Colonic mucosa (tissue), 4 donors: ENCODE data around the gene SLC25A45. TPM values are rescaled to one million over a fixed set of nuclear protein-coding genes. Genes with fewer than 3 reads are reported as not detected.

Experiments used
- DNase-seq: peaks from one replicate; pipeline ENCODE4 v3.0.0-alpha.2; 2020
- H3K27ac ChIP-seq: fragments of 200-600 bp; one replicate; pipeline ENCODE4 v1.8.0; 2021
- H3K27me3 ChIP-seq: fragments of 200-600 bp; one replicate; pipeline ENCODE4 v1.8.0; 2021
- H3K36me3 ChIP-seq: fragments of 200-600 bp; one replicate; pipeline ENCODE4 v1.8.0; 2021
- H3K4me1 ChIP-seq: fragments of 200-600 bp; one replicate; pipeline ENCODE4 v1.8.0; 2021; ENCODE audit warnings: mild to moderate bottlenecking
- H3K4me3 ChIP-seq: fragments of 200-600 bp; one replicate; pipeline ENCODE4 v1.8.0; 2021
- H3K9ac ChIP-seq, 2 donors: one replicate each; pipeline ENCODE4 v1.7.0; 2013; ENCODE audit warnings: control low read depth in 2 of 2, low read depth in 2 of 2, low read length in 2 of 2
- H3K9me3 ChIP-seq: fragments of 200-600 bp; one replicate; pipeline ENCODE4 v1.8.0; 2021
- intact Hi-C: fragments of 100-400 bp; cut with DNase I; formaldehyde crosslinking; loops from one replicate; pipeline ENCODE4 v1.14.1; 2022
- total RNA-seq, 2 donors: library from RNA; stranded (reverse); fragmentation: NEBNext Ultra II Directional in 1 of 2; extraction: Animal tissue kit (Norgen Biotek cat#: 25700) in 1 of 2; gene quantifications; one replicate each; pipeline ENCODE4 v1.2.1, GENCODE V29; 2021
- TF ChIP-seq, protein P1 (sequence below): fragments of 200-600 bp; IDR thresholded peaks from one replicate; pipeline ENCODE4 v1.8.0; 2022; ENCODE audit warnings: antibody characterized with exemption, mild to moderate bottlenecking
- donor health status: healthy.
- donor health status: DM: no; HTN: no; CAD: no.
- donor health status: DM: no; HTN: no; CAD: no.

The SLC25A45 gene, protein sequence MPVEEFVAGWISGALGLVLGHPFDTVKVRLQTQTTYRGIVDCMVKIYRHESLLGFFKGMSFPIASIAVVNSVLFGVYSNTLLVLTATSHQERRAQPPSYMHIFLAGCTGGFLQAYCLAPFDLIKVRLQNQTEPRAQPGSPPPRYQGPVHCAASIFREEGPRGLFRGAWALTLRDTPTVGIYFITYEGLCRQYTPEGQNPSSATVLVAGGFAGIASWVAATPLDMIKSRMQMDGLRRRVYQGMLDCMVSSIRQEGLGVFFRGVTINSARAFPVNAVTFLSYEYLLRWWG
- 1 to 10 TPM; 4.4 to 6.9 TPM for total RNA-seq

DNA sequence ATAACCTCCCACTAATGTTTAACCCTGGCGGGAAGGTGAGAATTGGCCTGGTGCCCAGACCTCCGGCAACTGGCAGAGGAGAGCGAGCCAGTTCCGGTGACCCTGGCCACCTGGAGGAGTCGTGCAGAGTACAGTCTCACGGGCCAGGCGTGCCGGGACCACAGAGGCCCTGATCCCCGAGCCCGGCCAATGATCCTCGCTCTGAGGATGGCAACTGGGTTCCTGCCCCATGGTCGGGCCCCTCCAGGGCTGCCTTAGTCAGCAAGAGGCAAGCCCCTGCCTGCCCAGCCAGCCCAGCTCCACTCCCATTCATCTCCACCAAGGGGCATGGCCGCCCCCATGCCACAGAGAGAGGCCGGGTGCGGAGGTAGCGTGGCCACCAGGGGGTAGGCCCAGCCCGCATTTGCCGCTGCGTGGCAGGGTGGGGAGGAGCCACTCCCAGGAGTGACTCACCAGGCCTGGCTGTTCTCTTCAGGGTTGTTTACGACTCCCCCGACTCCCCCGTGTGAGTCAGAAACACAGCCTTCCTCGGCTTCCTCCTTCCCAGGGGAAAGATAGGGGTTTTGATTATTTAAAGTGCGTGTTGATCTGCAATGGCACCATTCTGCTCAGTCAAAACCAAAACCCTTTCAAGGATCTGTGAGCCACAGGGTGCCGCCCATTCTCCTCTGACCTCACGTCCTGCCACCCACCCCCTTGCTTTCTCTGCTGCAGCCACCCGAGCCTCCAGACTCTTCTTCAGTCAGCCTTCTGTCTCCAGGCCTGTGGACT, at the start of gene SLC25A45:
Gene SLC25A45, minus strand, starts transcription at position 614 of the 771 bp plus-strand sequence. CDS start 695 bp downstream, outside the sequence.
- DNase-seq: peak; percentile 93
- H3K36me3 ChIP-seq: no peaks in the 10 kb centered on the region
- peaks cover 9% of the 10 kb centered on the region for H3K4me1 ChIP-seq
- H3K27me3 ChIP-seq: no peaks in the 10 kb centered on the region
- intact Hi-C loops: loop anchor here (5.0 kb wide), 1 partner anchor 35 kb away; no protein-coding TSS in a partner anchor
- H3K4me3 ChIP-seq: peak within 1 kb of the TSS; percentile 29
- peak within 1 kb of the TSS; percentile 98 for H3K27ac ChIP-seq
- peak within 1 kb of the TSS; percentile 90 to 95 for H3K9ac ChIP-seq
- TF ChIP-seq, protein P1, sequence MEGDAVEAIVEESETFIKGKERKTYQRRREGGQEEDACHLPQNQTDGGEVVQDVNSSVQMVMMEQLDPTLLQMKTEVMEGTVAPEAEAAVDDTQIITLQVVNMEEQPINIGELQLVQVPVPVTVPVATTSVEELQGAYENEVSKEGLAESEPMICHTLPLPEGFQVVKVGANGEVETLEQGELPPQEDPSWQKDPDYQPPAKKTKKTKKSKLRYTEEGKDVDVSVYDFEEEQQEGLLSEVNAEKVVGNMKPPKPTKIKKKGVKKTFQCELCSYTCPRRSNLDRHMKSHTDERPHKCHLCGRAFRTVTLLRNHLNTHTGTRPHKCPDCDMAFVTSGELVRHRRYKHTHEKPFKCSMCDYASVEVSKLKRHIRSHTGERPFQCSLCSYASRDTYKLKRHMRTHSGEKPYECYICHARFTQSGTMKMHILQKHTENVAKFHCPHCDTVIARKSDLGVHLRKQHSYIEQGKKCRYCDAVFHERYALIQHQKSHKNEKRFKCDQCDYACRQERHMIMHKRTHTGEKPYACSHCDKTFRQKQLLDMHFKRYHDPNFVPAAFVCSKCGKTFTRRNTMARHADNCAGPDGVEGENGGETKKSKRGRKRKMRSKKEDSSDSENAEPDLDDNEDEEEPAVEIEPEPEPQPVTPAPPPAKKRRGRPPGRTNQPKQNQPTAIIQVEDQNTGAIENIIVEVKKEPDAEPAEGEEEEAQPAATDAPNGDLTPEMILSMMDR: peak; percentile 68
- H3K9me3 ChIP-seq: no peaks in the 10 kb centered on the region

DNA sequence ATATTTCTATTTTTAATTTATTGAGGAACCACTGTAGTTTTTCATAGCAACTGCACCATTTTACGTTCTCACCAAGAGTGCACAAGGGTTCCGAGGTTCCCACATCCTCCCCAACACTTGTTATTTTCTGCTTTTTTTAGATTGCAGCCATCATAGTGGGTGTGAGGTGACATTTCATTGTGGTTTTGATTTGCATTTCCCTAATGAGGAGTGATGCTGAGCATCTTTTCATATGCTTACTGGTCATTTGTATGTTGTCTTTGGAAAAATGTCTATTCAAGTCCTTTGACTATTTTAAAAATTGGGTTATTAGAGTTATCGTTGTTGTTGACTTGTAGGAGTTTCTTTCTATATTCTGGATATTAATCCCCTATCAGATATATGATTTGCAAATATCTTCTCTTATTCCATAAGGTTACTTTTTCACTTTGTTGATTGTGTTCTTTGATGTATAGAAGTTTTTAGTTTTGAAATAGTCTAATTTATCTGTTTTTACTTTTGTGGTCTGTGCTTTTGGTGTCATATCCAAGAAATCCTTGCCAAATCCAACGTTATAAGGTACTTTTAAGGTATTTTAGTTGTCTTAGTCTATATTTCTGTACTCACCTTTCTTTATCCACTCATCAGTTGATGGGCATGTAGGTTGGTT, 49.1 kb upstream of the SLC25A45 start:
- no peak overlapping the region for H3K9ac ChIP-seq
- H3K4me3 ChIP-seq: no peak overlapping the region
- no peaks in the 10 kb centered on the region for H3K9me3 ChIP-seq
- H3K27ac ChIP-seq: peak overlapping the region; percentile 100
- TF ChIP-seq, protein P1: no peak
- intact Hi-C loops: no loop called here
- no peak for DNase-seq
- peaks cover 5% of the 10 kb centered on the region for H3K4me1 ChIP-seq
- H3K36me3 ChIP-seq: no peaks in the 10 kb centered on the region
- no peaks in the 10 kb centered on the region for H3K27me3 ChIP-seq

DNA sequence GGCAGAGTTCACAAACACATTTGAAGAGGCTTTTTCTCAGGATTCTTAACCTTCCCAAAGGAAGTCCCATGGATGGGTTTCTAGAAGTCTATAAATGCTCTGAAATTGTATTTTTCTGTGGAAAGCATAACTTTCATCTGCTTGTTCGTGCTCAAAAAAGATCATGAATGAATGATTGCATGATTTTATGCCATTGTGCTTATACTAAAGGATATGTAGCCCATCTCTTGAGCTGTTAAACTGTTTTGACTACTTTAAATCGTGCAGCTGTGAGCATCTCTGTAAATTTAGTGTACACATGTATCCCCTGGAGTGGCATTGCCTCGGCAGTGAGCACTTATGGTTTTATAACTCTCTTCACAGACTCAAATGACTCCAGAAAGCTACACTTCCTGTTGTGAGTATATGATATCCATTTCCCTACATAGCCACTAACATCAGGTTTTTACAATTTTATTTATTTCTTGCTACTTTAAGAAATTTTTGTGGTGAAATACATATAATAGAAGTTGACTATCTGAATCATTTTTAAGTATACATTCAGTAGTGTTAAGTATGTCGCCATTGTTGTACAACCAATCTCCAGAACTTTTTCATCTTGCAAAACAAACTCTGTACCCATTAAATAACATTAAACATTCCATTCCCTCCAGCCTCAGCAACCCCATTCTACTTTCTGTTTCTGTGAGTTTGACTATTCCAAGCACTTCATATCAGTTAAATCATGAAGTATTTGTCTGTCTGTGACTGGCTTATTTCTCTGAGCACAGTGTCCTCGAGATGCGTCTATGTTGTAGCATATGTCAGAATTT, 48.2 kb upstream of the SLC25A45 start:
- H3K4me1 ChIP-seq: peaks cover 5% of the 10 kb centered on the region
- H3K27ac ChIP-seq: peak overlapping the region; percentile 100
- peak overlapping the region in 1 of 2 donors; percentile 100 for H3K9ac ChIP-seq
- no peaks in the 10 kb centered on the region for H3K27me3 ChIP-seq
- H3K9me3 ChIP-seq: no peaks in the 10 kb centered on the region
- intact Hi-C loops: no loop called here
- DNase-seq: no peak
- H3K4me3 ChIP-seq: no peak overlapping the region
- no peaks in the 10 kb centered on the region for H3K36me3 ChIP-seq
- TF ChIP-seq, protein P1: no peak

DNA sequence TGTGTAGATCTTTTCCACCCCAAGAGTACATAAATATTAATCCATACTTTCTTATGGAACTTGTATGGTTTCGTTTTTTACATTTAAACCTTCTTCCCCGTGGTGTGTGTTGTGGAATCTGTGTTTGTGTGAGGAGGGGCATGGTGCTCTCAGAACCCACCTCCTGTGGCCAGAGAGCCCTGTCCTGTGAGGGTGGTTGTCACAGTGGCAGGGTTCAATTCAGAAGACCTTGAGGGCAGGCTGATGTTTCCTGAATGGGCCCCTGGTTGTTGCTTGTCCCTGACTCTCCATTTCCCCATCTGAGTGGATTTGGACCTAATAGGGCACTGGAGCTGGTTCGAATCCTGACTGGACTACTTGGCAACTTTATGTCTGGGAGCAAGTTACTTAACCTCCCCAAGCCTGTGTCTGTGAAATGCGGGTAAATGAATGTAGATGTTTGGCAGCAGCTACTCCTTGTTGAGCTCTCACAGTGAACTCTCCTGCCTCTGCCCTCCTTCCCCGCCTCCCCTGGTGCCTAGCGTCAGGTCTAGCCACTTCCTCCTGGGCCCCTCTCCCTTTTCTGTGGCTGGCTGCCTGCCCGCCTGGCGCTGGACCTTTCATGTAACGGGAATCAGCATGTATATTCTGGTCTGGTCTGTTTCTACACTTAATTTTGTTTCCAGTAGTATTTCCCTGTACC, 47.4 kb upstream of the SLC25A45 start:
- Histone ChIP-seq H3K4me1 (peaks cover 5% of the 10 kb centered on the region), H3K9me3 (no peaks in the 10 kb centered on the region), H3K27me3 (no peaks in the 10 kb centered on the region), H3K27ac (peak overlapping the region; percentile 100), H3K36me3 (no peaks in the 10 kb centered on the region), H3K9ac (peak overlapping the region; percentile 56 to 100), H3K4me3 (no peak overlapping the region)
- intact Hi-C loops: no loop called here
- DNase-seq: peak; percentile 77
- TF ChIP-seq, protein P1: no peak
